HG02884 (cell line): ENCODE measurements around the gene DUSP2.

Source experiments
- ATAC-seq: cut with Tn5 transposase; IDR thresholded peaks from one replicate; pipeline ENCODE4 v1.9.1; 2021; ENCODE audit warnings: mild to moderate bottlenecking, moderate library complexity; ENCODE audit not compliant: unreplicated experiment

The DUSP2 gene

DNA sequence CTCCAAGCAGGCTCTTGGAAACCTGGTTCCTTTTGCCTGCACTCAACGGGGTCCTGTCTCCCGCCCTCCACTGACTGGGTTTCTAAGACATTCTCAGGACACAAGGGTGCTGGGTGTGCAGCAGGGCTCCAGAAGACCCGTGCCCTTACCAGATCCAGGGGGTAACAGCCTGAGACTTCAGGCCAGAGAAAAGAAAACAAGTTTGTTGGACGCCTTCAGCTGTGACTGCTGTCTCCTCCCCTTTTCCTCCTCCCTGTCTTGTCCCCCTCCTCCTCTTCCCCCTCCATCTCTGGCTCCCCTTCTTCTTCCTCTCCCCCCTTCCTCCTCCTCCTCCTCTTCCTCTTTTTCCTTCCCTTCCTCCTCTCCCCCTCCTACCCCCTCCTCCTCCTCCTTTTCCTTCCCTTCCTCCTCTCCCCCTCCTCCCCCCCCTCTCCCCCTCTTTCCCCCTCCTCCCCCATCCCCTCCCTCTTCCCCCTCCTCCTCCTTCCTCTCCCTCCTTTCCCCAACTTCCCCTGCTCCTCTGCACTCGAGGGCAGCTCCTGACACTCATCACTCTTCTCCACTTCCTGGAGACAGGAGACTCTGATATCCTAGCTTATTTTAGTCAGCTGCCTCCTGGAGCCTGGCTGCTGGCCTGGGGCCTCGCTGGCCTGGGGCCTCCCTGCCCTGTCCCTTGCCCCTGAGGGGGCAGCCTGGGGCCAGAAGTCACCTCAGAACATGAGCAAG, 41.3 kb downstream of the DUSP2 start:
- ATAC-seq, result no peak

DNA sequence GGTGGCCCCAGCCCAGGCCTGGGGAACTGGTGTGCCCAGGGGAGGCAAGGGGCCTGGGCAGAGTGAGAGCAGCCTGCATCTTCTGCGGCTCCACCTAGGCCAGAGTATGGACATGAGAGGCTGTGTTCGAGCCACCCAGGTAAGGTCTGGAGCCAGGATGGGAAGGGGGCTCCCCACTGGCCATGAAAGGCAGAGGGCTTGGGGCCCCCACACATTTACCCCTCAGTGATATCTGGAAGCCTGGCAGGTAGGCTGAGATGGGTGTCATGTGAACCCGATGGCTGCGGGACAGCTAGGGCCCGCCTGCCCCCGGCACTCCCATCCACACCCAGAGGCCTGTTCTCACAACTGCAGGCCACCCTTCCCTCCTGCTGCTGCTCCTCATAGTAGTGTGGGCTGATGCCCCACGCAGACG, 42.0 kb downstream of the DUSP2 start:
- ATAC-seq, result no peak

DNA sequence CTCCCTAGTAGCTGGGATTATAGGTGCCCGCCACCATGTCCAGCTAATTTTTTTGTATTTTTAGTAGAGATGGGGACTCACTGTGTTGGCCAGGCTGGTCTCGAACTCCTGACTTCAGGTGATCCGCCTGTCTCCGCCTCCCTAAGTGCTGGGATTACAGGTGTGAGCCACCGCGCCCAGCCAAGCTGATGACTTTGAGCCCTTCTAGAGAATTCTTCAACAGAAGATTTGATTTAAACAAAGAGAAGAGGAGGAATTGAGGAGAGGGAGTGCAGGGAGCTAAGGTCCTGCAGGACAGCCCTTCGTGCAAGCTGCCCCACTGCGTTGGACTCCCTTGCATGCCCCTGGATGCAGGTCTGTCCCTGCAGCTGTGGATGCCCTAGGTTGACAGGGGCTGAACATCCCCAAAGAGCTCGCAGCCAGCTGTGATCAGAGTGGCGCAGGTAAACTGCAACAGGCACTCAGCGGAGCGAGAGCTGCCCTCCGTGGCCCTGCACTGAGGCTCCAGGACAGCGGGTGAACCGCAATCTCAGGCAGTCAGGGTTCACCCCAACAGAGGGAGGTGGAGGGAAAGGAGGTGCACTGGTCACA, 42.5 kb downstream of the DUSP2 start:
- no peak for ATAC-seq

DNA sequence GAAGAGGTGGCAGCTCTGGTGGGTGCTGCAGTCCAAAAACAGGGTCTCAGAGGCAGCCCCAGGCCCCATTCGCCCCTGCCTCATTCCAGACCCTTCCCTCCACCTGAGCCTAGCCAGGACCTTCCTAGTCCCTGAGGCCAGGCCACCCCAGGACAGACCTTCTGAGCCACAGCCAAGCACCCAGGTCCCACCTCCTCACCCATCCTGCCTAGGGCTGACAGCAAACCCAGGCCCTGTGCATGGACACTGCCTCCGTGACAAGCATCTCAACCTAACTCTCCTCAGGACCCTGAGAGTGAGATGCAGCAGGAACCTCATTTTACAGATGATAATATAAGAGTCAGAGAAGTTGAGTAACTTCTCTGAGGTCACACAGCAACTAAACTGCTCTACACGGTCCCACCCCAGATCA, 44.3 kb downstream of the DUSP2 start:
- no peak for ATAC-seq

DNA sequence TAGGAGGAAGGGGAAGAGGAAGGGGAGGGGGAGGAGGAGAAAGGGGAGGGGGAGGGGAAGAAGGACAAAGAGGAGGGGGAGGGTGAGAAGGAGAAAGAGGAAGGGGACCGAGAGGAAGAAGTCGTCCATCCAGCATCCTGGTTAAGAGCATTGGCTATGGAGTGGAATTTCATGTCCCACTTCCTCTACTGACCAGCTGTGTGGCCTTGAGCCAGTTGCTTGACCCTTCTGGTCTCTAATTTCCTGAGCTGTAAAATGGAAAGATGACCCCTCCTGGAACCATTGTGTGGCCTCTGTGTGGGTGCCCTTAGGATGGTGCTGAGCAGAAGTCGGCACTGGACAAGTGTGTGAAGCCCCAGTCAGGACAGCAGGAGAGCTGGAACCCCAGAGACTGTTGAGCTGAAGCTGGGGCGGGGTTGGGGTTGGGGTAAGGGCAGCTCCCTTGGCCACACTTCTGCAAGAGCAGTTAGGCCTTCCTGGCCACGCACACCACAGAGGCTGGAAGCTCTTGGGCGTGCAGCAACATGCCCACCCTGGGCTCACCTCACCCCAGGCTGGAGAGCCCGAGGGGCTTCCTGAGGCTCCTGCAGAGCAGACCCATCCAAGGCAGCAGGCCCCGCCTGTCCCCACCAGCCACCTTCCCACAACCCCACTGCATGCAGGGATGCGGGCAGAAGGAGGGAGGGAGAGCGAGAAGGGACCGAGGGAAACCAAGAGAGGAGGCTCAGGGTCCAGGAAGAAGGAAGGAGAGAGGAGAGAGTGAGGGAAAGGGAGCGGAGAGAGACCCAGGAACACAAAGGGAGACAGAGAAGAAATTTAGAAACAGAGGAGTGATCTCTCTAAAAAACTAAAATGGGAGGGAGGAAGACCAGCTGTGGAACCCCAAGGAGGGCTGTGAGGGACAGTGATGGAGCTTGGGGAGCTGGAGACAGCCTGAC, 45.1 kb downstream of the DUSP2 start:
- no peak for ATAC-seq

DNA sequence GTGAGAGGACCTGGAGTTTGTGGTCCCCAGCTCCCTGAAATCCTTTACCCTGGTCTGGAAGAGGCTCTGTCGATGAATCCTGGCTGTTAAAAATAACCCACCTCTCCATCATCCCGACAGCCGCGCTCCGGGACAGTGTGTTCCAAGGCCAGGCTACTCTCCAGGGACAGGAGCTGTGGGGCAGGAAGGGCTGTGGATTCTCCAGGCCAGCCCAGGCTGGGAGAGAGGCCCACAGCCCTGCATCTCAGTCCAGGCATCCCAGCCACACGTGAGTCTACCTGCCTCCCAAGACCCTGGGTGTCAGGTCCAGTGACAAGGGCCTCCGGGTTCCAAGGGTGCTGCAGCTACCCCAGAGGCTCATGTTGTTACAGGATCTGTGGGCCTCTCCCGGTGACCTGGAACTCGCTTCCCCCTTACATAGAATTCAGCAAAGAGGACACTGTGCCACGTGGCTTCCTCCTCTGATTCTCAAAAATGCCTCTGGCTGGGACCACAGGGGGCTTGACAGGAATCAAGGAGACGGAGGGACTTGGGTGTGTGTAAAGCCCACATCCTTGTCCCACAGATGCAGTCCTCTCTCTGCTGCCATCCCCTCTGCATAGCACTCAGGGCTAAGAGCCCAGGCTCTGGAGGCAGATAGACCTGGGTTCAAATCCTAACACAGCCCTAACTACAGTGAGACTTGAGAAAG, 46.2 kb downstream of the DUSP2 start:
- ATAC-seq, result no peak

DNA sequence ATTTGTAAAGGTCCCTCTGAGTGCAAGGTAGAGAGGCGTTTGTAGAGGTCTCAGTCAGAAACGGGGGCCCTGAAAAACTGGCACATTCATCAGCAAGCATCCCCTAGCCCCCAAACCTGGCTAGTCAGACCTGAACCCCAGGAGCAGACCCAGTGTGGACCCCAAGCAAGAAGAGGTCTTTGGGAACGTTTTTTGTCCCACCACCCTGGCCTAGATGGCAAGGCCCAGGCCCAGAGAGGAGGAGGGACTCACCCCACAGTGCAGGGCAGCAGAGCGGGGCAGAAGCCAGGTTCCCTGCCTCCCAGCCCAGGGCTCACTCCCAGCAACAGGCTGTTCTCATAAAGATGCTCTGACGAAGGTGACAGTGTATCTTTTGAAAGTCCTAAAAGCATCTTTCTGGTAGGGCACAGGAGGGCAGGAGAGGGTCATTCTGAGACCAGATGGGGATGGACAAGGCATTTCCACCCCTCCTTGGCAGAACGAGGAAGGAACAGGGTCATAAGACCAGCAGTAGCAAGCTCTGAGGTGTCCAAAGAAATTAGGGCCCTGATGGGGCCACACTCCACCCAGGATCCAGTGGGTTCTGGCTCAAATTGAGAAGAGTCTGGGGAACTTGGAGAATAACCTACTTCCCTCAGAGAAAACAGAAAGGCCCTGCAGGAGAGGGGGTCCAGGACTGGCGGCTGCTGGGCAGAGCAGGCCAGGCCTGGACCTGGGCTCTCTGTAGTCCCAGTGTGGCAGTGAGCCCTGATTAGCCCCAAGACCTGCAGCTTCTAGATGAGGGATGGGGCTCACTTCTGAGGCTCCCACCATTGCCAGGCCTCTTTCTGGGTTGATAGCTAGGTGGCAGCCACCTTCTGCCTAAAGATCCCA, 47.1 kb downstream of the DUSP2 start:
- no peak for ATAC-seq

DNA sequence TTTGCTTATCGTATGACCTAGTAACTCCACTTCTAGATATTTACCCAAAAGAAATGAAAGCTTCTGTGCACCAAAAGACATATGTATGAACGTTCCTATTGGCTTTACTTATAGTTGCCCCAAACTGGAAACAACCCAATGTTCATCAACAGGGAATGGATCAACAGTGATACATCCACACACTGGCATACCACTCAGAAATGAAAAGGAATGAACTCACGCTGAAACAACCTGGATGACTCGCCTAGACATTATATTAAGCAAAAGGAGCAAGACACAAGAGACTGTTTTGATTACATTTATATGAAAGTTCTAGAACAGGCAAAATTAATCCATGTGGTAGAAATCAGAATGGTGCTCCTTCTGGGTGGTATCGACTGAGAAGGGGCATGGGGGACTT, 47.8 kb downstream of the DUSP2 start:
- no peak for ATAC-seq

DNA sequence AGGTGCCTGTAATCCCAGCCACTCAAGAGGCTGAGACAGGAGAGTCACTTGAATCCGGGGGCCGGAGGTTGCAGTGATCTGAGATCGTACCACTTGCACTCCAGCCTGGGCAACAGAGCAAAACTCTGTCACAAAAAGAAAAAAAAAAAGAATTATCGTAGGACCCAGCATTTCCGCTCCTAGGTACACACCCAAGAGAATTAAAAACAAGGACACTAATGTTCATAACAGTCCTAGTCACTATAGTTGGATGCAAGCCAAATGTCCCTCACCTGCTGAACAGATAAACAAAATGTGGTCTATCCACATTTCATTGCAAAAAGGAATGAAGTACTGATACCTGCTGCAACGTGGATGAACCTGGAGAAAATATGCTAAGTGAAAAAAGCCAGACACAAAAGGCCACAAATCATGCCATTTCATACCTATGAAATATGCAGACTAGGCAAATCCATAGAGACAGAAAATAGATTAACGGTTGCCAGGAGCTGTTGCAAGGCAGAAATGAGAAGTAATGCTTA, 50.1 kb downstream of the DUSP2 start:
- no peak for ATAC-seq

DNA sequence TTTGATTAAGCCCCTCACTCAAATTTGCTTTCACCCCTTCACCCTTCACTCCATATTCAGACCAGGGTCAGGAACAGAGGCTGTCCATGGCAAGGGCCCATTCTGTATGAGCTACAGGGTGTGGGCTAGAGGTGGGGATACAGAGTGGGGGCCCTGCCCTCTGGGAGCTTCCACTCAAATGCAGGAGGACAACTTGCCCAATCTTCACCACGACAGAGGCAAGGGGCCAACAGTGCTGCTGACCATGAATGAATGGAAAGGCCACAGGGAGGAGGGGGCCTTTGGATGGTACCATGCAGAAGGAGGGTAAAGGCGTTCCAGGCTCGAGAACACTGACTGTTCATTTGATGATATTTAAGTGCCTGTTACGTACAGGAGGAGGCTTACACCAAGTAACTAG, 51.7 kb downstream of the DUSP2 start:
- no peak for ATAC-seq
